Peyer's patch (tissue), 4 donors: Measurements from ENCODE around the gene MARCHF10.

Experiments used
- POLR2A ChIP-seq, 2 donors: fragments of 450-650 bp; IDR thresholded peaks; one replicate each; pipeline ENCODE4 v1.5.1; 2017; ENCODE audit warnings: antibody characterized with exemption in 2 of 2, mild to moderate bottlenecking in 2 of 2, moderate library complexity in 2 of 2
- TF ChIP-seq, protein P1 (sequence below), 6 experiments: fragments of 450-650 bp in 4 of 6; fragments of 200-600 bp in 2 of 6; sonication (generic) in 1 of 6; IDR thresholded peaks; one replicate each; pipeline ENCODE4 v1.5.1; 2017 to 2019; ENCODE audit warnings: antibody characterized with exemption in 6 of 6, mild to moderate bottlenecking in 3 of 6, moderate library complexity in 1 of 6

- no peak for TF ChIP-seq POLR2A (IDR thresholded peaks at IDR 0.05)
- TF ChIP-seq, protein P1, sequence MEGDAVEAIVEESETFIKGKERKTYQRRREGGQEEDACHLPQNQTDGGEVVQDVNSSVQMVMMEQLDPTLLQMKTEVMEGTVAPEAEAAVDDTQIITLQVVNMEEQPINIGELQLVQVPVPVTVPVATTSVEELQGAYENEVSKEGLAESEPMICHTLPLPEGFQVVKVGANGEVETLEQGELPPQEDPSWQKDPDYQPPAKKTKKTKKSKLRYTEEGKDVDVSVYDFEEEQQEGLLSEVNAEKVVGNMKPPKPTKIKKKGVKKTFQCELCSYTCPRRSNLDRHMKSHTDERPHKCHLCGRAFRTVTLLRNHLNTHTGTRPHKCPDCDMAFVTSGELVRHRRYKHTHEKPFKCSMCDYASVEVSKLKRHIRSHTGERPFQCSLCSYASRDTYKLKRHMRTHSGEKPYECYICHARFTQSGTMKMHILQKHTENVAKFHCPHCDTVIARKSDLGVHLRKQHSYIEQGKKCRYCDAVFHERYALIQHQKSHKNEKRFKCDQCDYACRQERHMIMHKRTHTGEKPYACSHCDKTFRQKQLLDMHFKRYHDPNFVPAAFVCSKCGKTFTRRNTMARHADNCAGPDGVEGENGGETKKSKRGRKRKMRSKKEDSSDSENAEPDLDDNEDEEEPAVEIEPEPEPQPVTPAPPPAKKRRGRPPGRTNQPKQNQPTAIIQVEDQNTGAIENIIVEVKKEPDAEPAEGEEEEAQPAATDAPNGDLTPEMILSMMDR (IDR thresholded peaks at IDR 0.05): no peak
These were observed 10.4 kb upstream of the MARCHF10 start for GRCh38 chr17:62818526-62818925.
